Erythroblast (primary cell): ENCODE measurements around the gene AGTRAP.

Experiments used
- DNase-seq, 2 experiments: peaks; one replicate each; lab custom pipeline; 2025; lab: John Stamatoyannopoulos, UW
- GATA1 ChIP-seq: IDR thresholded peaks from 2 replicates; pipeline ENCODE4 v1.6.1; 2011; ENCODE audit warnings: low read depth, mild to moderate bottlenecking, control low read depth, low read length, moderate library complexity
- POLR2A ChIP-seq: IDR thresholded peaks from 2 replicates; pipeline ENCODE4 v1.6.1; 2011; ENCODE audit warnings: mild to moderate bottlenecking, low read length

Gene AGTRAP

GRCh38 chr1:11735854-11736745 lies at the start of gene AGTRAP:
Gene AGTRAP (plus strand): TSS chr1:11736136. CDS start chr1:11736209, 73 bp downstream.
- TF ChIP-seq GATA1: no peak
- peak; percentile 74 for TF ChIP-seq POLR2A
- DNase-seq: peak; percentile 96 to 97

GRCh38 chr1:11688506-11688905 lies 47.4 kb upstream of the AGTRAP start:
- TF ChIP-seq POLR2A (no peak), GATA1 (no peak)
- DNase-seq: no peak

GRCh38 chr1:11690397-11691301 lies 45.3 kb upstream of the AGTRAP start:
- no peak for DNase-seq
- TF ChIP-seq POLR2A: no peak
- no peak for TF ChIP-seq GATA1

GRCh38 chr1:11691302-11691914 lies 44.5 kb upstream of the AGTRAP start, which contains the start of gene DRAXIN:
Gene DRAXIN (plus strand): TSS chr1:11691710. CDS start chr1:11706259, 14,549 bp downstream.
- no peak for TF ChIP-seq POLR2A
- no peak for TF ChIP-seq GATA1
- DNase-seq: no peak

GRCh38 chr1:11691928-11692711 lies 43.8 kb upstream of the AGTRAP start:
- DNase-seq: no peak
- no peak for TF ChIP-seq POLR2A
- TF ChIP-seq GATA1: no peak

GRCh38 chr1:11693024-11693590 lies 42.8 kb upstream of the AGTRAP start:
- no peak for TF ChIP-seq POLR2A
- TF ChIP-seq GATA1: no peak
- peak in 1 of 2 experiments; percentile 26 for DNase-seq

GRCh38 chr1:11693917-11694316 lies 42.0 kb upstream of the AGTRAP start:
- TF ChIP-seq POLR2A: no peak
- TF ChIP-seq GATA1: no peak
- no peak for DNase-seq

- no peak for TF ChIP-seq POLR2A
- TF ChIP-seq GATA1: no peak
- DNase-seq: no peak
Observed at GRCh38 chr1:11695861-11696260, 40.1 kb upstream of the AGTRAP start.

- peak; percentile 74 to 88 for DNase-seq
- no peak for TF ChIP-seq GATA1
- no peak for TF ChIP-seq POLR2A
Observed at GRCh38 chr1:11697188-11697892, 38.6 kb upstream of the AGTRAP start.

GRCh38 chr1:11697893-11698210 lies 38.1 kb upstream of the AGTRAP start:
- TF ChIP-seq GATA1 (no peak), POLR2A (no peak)
- DNase-seq: no peak

- no peak for DNase-seq
- TF ChIP-seq GATA1 (no peak), POLR2A (no peak)
Observed at GRCh38 chr1:11700601-11701467, 35.1 kb upstream of the AGTRAP start.

- TF ChIP-seq GATA1: no peak
- TF ChIP-seq POLR2A: no peak
- no peak for DNase-seq
Observed at GRCh38 chr1:11701551-11701961, 34.4 kb upstream of the AGTRAP start.
